ENCODE results near the gene GRHL1.
"Not testable (repeated sequence)": the region's sequence is repeated elsewhere in the genome, so short reads cannot be mapped to it uniquely, and the experiment has no call there.

GRHL1 gene

DNA sequence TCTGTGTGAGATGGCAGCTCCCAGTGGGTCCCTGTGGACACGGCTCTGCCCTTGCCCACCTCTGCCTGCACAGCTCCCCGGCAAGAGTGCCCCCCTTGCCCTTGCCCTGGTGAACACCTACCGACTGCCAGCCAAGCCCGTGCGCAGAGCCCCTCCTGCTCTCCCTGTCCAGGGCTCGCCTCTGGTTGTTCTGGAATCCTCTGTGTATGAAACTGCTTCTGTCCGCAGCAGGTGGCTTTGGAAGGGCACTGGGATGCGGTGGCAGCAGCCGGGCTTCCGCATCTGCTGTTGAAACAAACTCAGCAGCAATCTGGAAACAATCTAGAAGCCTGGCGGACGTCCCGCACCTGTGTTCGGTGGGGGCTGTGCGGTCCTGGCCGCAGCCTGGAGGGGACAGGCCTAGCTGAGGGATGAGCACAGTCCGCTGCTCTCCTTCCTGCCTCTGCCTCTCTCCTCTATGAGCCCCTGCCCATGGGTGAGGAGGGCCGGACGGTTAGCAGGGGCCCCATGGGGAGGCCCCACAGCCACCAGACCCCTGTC, 57.8 kb downstream of the GRHL1 start:
- no peak for DNase-seq (ENCODE audit: low read depth)

DNA sequence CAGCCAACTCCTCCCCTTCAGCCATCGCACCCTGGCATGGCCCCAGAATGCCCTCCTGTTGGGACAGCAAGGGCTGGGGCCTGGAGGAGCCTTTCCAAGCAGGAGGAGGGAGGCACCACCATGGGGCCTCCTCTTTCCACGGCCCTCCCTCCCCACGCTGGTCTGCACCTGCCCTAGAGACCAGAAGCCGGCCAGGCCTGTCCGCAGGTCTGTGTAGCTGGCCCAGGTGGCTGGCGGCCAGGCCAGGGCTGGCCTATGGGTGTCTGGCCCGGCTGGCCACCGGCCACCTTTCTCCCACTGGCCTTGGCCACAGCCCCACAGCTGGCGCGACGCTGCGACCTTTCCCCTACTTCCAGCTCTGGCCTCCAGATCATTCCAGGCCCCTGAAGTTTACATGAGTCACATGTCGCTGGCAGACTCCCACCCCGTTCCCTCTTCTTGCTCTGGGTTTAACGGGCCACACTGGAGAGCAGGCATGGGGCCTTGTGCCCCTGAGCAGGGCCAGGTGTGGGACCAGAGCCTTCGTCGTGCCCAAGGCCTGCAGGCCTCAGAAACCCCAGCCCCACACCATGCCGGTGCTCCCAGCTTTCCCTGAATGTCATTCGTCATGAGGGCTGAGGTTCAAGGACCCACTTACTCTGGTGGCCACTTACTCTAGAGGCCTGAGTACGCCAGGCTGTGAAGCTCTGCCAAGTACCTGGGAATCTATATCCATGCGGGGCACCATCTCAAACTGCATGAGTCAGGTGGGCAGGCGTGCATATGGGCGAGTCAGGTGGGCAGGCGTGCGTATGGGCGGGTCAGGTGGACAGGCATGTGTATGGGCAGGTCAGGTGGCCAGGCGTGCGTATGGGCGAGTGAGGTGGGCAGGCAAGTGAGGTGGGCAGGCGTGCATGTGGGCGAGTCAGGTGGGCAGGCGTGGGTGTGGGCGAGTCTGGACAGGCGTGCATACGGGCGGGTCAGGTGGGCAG, 58.6 kb downstream of the GRHL1 start:
- no peak for DNase-seq (ENCODE audit: low read depth)

DNA sequence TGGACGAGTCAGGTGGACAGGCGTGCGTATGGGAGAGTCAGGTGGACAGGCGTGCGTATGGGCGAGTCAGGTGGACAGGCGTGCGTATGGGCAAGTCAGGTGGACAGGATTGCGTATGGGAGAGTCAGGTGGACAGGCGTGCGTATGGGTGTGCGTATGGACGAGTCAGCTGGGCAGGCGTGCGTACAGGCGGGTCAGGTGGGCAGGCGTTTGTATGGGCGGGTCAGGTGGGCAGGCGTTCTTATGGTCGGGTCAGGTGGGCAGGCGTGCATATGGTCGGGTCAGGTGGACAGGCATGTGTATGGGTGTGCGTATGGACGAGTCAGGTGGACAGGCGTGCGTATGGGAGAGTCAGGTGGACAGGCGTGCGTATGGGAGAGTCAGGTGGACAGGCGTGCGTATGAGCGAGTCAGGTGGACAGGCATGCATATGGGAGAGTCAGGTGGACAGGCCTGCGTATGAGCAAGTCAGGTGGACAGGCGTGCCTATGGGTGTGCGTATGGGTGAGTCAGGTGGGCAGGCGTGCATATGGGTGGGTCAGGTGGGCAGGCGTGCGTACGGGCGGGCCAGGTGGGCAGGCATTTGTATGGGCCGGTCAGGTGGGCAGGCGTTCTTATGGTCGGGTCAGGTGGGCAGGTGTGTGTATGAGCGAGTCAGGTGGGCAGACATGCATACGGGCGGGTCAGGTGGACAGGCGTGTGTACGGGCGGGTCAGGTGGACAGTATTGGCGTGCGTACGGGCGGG, 59.5 kb downstream of the GRHL1 start:
- DNase-seq (ENCODE audit: low read depth), result not testable (repeated sequence)

DNA sequence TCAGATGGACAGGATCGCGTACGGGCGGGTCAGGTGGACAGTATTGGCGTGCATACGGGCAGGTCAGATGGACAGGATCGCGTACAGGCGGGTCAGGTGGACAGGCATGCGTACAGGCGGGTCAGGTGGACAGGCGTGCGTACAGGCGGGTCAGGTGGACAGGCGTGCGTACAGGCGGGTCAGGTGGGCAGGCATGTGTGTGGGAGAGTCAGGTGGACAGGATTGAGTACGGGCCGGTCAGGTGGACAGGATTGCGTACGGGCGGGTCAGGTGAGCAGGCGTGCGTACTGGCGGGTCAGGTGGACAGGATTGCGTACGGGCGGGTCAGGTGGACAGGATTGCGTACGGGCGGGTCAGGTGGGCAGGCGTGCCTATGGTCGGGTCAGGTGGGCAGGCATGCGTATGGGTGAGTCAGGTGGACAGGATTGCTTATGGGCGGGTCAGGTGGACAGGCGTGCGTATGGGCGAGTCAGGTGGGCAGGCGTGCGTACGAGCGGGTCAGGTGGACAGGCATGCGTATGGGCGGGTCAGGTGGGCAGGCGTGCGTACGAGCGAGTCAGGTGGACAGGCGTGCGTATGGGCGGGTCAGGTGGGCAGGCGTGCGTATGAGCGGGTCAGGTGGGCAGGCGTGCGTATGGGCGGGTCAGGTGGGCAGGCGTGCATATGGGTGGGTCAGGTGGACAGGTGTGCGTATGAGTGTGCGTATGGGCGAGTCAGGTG, 60.3 kb downstream of the GRHL1 start:
- not testable (repeated sequence) for DNase-seq (ENCODE audit: low read depth)

DNA sequence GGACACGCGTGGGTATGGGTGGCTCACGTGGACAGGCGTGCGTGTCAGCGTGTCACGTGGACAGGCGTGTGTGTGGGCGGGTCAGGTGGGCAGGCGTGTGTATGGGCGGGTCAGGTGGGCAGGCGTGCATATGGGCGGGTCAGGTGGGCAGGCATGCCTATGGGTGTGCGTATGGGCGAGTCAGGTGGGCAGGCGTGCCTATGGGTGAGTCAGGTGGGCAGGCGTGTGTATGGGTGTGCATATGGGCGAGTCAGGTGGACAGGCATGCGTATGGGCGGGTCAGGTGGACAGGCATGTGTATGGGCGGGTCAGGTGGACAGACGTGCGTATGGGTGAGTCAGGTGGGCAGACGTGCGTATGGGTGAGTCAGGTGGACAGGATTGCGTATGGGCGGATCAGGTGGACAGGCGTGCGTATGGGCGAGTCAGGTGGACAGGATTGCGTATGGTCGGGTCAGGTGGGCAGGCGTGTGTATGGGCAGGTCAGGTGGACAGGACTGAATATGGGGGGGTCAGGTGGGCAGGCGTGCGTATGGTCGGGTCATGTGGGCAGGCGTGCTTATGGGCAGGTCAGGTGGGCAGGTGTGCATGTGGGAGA, 61.0 kb downstream of the GRHL1 start:
- not testable (repeated sequence) for DNase-seq (ENCODE audit: low read depth)

DNA sequence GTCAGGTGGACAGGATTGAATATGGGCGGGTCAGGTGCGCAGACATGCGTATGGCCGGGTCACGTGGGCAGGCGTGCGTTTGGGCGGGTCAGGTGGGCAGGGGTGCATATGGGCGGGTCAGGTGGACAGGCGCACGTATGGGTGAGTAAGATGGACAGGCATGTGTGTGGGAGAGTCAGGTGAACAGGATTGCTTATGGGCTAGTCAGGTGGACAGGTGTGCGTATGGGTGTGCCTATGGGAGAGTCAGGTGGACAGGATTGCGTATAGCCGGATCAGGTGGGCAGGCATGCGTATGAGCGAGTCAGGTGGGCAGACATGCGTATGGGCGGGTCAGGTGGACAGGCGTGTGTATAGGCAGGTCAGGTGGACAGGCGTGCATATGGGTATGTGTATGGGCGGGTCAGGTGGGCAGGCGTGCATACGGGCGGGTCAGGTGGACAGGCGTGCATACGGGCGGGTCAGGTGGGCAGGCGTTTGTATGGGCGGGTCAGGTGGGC, 61.5 kb downstream of the GRHL1 start:
- no peak for DNase-seq (ENCODE audit: low read depth)

DNA sequence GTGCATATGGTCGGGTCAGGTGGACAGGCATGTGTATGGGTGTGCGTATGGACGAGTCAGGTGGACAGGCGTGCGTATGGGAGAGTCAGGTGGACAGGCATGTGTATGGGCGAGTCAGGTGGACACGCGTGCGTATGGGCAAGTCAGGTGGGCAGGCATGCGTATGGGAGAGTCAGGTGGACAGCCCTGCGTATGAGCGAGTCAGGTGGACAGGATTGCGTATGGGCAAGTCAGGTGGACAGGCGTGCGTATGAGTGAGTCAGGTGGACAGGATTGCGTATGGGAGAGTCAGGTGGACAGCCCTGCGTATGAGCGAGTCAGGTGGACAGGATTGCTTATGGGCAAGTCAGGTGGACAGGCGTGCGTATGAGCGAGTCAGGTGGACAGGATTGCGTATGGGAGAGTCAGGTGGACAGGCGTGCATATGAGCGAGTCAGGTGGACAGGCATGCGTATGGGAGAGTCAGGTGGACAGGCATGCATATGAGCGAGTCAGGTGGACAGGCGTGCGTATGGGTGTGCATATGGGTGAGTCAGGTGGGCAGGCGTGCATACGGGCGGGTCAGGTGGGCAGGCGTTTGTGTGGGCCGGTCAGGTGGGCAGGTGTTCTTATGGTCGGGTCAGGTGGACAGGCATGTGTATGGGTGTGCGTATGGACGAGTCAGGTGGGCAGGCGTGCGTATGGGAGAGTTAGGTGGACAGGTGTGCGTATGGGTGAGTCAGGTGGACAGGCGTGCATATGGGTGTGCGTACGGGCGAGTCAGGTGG, 62.3 kb downstream of the GRHL1 start:
- not testable (repeated sequence) for DNase-seq (ENCODE audit: low read depth)

DNA sequence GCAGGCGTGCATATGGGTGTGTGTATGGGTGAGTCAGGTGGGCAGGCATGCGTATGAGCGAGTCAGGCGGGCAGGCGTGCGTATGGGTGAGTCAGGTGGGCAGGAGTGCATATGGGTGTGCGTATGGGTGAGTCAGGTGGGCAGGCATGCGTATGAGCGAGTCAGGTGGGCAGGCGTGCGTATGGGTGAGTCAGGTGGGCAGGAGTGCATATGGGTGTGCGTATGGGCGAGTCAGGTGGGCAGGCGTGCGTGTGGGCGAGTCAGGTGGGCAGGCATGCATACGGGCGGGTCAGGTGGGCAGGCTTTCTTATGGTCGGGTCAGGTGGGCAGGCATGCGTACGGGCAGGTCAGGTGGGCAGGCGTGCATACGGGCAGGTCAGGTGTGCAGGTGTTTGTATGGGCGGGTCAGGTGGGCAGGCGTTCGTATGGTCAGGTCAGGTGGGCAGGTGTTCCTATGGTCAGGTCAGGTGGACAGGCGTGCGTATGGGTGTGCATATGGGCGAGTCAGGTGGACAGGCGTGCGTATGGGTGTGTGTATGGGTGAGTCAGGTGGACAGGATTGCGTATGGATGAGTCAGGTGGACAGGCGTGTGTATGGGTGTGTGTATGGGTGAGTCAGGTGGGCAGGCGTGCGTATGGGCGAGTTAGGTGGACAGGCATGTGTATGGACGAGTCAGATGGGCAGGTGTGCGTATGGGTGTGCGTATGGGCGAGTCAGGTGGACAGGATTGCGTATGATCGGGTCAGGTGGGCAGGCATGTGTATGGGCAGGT, 63.1 kb downstream of the GRHL1 start:
- no peak for DNase-seq (ENCODE audit: low read depth)

DNA sequence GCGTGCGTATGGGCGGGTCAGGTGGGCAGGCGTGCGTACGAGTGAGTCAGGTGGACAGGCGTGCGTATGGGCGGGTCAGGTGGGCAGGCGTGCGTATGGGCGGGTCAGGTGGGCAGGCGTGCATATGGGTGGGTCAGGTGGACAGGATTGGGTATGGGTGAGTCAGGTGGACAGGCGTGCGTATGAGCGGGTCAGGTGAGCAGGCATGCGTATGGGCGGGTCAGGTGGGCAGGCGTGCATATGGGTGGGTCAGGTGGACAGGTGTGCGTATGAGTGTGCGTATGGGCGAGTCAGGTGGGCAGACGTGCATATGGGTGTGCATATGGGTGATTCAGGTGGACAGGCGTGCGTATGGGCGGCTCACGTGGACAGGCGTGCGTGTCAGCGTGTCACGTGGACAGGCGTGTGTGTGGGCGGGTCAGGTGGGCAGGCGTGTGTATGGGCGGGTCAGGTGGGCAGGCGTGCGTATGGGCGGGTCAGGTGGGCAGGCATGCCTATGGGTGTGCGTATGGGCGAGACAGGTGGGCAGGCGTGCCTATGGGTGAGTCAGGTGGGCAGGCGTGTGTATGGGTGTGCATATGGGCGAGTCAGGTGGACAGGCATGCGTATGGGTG, 64.0 kb downstream of the GRHL1 start:
- not testable (repeated sequence) for DNase-seq (ENCODE audit: low read depth)

DNA sequence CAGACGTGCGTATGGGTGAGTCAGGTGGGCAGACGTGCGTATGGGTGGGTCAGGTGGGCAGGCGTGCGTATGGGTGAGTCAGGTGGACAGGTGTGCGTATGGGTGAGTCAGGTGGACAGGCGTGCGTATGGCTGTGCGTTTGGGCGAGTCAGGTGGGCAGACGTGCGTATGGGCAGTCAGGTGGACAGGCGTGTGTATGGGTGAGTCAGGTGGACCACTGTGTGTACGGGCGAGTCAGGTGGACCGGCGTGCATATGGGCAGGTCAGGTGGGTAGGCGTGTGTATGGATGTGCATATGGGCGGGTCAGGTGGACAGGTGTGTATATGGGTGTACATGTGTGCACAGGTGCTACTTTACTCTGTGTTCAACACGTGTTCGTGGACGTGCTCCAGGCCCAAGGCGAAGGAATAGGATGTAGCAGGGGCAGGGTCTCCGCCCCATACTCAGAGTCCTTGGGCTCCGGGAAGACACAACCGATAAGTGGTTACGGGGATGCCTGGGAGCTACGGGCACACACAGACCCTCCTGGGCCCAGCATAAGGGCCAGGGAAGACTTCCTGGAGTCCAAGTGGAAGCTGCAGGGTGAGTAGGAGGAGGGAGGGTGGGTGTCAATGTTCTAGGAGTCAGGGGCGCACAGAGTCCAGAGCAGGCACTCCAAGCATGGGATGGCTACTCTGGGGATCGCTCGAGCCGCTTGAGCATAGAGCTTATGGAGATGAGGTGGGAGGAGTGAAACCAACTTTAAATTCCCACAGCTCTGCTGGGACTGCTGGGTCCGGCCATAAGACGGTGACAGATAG, 64.7 kb downstream of the GRHL1 start:
- DNase-seq (ENCODE audit: low read depth), result no peak

DNA sequence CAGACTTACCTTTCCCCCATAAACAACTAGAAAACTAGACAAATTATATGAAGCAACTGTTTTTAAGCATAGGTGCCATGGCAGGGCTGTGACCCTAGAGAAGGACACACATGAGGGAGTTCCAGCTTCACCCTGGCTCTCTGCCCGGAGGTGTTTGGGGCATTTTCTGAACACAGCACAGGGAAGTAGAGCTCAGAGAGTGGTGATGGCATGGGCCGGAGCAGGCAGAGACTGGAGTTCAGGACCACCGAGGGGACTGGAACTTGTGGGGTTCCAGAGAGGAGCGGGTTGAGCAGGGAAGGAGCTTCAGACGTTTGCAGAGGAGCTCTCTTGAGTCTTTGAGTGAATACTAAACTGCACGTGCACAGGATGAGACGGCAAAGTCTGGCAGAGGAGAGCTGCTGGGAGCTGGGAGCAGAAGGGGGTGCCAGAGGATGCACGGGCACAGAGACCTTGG, 65.3 kb downstream of the GRHL1 start:
- DNase-seq (ENCODE audit: low read depth), result no peak

DNA sequence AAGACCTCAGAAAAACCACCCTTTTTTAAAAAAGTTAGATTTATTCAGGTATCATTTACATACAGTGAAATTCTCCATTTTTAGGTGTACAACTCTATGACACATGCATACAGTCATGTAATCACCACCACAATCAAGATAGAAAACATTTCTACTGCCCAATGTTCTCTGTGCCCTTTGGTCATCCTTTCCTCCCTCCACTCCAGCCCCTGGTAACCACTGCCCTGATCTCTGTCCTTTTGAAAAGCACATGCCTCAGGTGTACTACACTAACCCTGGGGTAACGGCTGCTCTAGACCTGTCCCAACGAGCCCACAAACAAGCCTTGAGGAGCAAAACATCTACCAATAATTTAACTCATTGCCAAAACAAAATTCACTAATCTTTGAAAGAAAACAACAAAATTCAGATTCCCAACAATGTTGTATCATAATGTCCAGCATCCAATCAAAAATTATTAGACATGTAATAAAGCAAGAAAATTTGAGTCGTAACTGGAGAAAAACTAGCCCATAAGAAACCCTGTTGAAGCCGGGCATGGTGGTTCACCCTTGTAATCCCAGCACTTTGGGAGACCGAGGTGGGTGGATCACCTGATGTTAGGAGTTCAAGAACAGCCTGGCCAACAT, 65.9 kb downstream of the GRHL1 start:
- DNase-seq (ENCODE audit: low read depth), result no peak

DNA sequence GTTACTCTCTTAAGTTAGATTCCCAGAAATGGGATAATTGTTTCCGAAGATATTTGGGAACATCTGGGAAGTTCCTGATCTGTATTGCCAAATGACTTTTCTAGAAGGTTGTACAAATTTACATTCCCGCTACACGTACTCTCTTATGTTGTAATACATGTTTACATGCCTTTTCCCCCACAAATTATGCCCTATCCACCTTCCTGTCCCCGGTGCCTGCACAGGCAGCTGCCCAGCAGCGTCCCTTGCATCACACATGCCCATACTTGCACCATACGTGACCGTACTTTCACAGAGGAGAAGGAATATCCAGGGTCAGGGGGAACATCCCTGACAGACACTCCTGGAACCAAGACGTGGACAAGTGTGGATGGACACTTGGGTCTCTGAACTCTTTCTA, 67.7 kb downstream of the GRHL1 start:
- DNase-seq (ENCODE audit: low read depth), result no peak

DNA sequence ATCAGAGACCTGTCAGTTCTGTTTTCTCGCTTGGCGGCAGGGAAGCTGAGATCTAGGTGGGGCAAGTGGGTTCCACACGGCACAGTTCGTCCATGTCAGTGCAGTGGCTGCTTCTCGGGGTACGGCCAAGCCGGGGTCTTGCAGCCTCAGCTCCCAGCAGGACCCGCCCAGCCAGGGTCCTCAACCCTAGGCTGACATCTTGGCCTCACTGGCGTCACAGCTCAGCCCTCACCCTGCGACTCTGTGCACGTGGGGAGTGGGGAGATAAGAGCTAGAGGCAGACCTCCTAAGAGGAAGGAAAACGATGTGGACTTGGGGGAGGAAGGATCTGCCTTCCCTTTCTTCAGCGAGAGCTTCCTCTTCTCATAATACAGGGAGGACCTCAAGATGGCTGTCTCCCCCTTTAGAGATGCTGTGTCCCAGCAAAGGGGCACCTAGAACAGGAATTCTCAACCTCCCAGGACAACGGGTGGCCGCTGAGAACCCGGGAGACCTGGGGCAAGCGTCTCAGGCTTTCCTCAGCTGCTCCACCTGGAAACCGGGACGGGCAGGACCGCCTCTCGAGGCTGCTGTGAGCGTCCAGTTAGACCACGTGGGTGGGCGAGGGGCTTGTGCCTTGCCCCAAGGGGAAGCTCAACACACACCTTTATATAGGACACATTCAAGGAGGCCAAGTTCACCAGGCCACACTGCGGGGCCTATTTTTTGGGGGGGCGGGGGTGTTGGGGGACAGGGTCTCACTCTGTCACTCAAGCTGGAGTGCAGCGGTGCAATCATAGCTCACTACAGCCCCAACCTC, 68.3 kb downstream of the GRHL1 start:
- no peak for DNase-seq (ENCODE audit: low read depth)

DNA sequence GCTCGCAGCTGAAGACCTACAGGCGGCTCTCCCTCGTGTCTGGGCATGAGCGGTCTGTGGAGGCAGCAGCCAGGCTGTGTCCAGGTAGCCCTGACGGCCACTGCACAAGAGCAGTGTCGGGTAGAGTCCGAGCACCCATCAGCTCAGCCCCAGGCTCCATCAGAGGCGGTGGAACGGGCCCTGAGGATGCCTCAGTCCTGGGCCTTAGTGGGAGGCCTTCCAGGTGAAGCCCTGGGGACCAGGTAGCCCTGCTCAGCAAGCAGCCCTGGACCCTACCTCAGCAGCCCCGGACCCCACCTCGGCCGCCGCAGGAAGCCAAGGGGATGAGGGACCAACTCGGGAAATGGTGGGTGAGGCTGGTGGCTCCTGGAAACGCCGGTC, 70.5 kb downstream of the GRHL1 start:
- DNase-seq (ENCODE audit: low read depth), result no peak

DNA sequence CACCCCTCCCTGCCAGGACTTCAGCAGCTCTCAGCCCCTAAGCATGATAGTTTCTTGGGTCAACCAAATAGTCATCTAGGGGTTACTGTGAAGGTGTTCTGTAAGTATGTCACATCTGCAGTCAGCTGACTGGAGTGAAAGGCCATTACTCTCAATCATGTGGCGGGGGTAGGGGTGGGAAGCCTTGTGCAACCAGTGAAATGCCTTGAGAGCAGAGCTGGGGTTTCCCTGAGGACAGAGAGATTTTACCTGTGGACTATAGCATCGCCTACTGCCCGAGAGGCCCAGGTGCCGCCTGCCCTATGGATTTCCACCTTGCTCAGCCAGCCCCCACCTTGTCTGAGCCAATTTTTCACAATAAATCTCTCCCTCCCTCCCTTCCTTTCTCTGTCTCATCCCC, 71.0 kb downstream of the GRHL1 start:
- DNase-seq (ENCODE audit: low read depth), result no peak

DNA sequence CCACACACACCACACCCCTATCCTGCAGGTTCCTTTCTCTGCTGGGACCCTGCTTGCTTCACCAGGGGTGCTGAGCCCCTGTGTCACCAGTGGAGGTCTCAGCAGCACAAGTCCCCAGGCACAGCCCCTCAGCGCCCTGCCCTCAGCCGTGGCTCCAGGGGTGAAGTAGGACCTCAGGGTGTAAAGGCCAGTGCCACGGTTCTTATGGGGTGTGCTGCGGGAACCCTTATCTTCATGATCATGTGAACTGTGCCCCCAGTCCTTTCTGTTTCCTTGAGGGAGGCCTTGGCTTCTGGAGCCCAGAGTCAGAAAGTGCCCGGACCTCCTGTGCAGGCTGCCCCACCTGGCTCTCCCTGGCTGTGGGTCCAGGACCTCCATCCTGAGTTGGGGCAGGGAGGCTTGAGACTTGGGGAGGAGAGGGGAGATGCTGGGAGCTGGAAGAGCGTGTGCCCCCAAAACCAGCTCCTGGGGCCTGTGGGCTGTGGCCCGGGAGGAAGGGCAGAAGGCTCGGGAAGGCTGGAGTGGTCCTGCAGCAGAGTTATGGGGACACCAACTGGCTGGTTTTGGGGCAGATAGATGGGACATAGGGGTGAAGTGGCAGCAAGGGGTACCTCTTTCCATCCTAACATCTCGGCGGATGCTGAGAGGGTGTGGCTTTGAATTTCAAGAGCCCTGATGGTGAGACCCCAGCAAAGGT, 71.6 kb downstream of the GRHL1 start:
- DNase-seq (ENCODE audit: low read depth), result no peak

Measured in stimulated activated CD8-positive, alpha-beta memory T cell treated with anti-CD3 and anti-CD28 coated beads, Interleukin-15, amount 100 ng/mL, for 1 hour (primary cell).